HUES64 (cell line): Measurements from ENCODE around the gene CACNA2D3.

Experiments used
- H3K27ac ChIP-seq: 2 replicates; pipeline ENCODE4 v1.7.0; 2013; ENCODE audit warnings: low read depth, low read length, inconsistent platforms
- H3K27me3 ChIP-seq: 2 replicates; pipeline ENCODE4 v1.6.1; 2013; ENCODE audit warnings: mild to moderate bottlenecking, low read length; ENCODE audit not compliant: insufficient read depth
- H3K36me3 ChIP-seq: 2 replicates; pipeline ENCODE4 v1.6.1; 2013; ENCODE audit warnings: mild to moderate bottlenecking, low read length; ENCODE audit not compliant: insufficient read depth
- H3K4me1 ChIP-seq: 2 replicates; pipeline ENCODE4 v1.6.1; 2013; ENCODE audit warnings: mild to moderate bottlenecking, low read length, moderate library complexity; ENCODE audit not compliant: insufficient read depth
- H3K4me3 ChIP-seq: 2 replicates; pipeline ENCODE4 v1.5.1; 2013; ENCODE audit warnings: mild to moderate bottlenecking, low read length, moderate library complexity
- H3K9ac ChIP-seq: 2 replicates; pipeline ENCODE4 v1.6.1; 2013; ENCODE audit warnings: mild to moderate bottlenecking, low read depth, low read length
- H3K9me3 ChIP-seq: 2 replicates; pipeline ENCODE4 v1.6.1; 2013; ENCODE audit warnings: low read depth, low read length; ENCODE audit not compliant: insufficient read depth
- WGBS: fragments of 150-250, 120-280 bp; methylation state at CpG from one replicate; pipeline ENCODE4 v1.1.7; 2013; ENCODE audit warnings: missing lambda C conversion rate; 5-methylcytosine and 5-hydroxymethylcytosine counted together

Gene CACNA2D3

GRCh38 chr3:55059027-55059629 is 936.8 kb downstream of the CACNA2D3 start:
- Histone ChIP-seq H3K36me3 (no peaks in the 10 kb centered on the region), H3K27me3 (no peaks in the 10 kb centered on the region), H3K9me3 (peaks cover 8% of the 10 kb centered on the region; the same call in 1 of the 2 replicates), H3K4me1 (peaks cover 13% of the 10 kb centered on the region), H3K4me3 (no peak overlapping the region), H3K27ac (no peak overlapping the region), H3K9ac (no peak overlapping the region)
- 90% methylated on average over 5 of the region's 5 CpGs for WGBS

- no peaks in the 10 kb centered on the region for H3K27me3 ChIP-seq
- H3K9ac ChIP-seq, result no peak overlapping the region
- WGBS, result 94% methylated on average over 5 of the region's 5 CpGs
- H3K4me3 ChIP-seq, result no peak overlapping the region
- H3K4me1 ChIP-seq, result peaks cover 13% of the 10 kb centered on the region
- no peaks in the 10 kb centered on the region for H3K36me3 ChIP-seq
- H3K9me3 ChIP-seq, result no peaks in the 10 kb centered on the region
- H3K27ac ChIP-seq, result no peak overlapping the region
These were observed 938.8 kb downstream of the CACNA2D3 start for GRCh38 chr3:55060896-55061719.

GRCh38 chr3:55061720-55062034 is 939.3 kb downstream of the CACNA2D3 start:
- Histone ChIP-seq H3K36me3 (no peaks in the 10 kb centered on the region), H3K4me3 (no peak overlapping the region), H3K27me3 (no peaks in the 10 kb centered on the region), H3K27ac (no peak overlapping the region), H3K4me1 (peaks cover 13% of the 10 kb centered on the region), H3K9me3 (no peaks in the 10 kb centered on the region), H3K9ac (no peak overlapping the region)
- 83% methylated on average over 2 of the region's 2 CpGs for WGBS

GRCh38 chr3:55064164-55064563 is 941.8 kb downstream of the CACNA2D3 start:
- Histone ChIP-seq H3K27me3 (no peaks in the 10 kb centered on the region), H3K4me3 (no peak overlapping the region), H3K27ac (no peak overlapping the region), H3K4me1 (peaks cover 13% of the 10 kb centered on the region), H3K9me3 (no peaks in the 10 kb centered on the region), H3K36me3 (no peaks in the 10 kb centered on the region), H3K9ac (no peak overlapping the region)
- 86% methylated on average over 2 of the region's 2 CpGs for WGBS

- WGBS, result 86% methylated on average over 4 of the region's 4 CpGs
- H3K27me3 ChIP-seq, result no peaks in the 10 kb centered on the region
- H3K9ac ChIP-seq, result no peak overlapping the region
- no peaks in the 10 kb centered on the region for H3K9me3 ChIP-seq
- H3K4me3 ChIP-seq, result no peak overlapping the region
- H3K36me3 ChIP-seq, result no peaks in the 10 kb centered on the region
- no peak overlapping the region for H3K27ac ChIP-seq
- peaks cover 13% of the 10 kb centered on the region for H3K4me1 ChIP-seq
These were observed 943.0 kb downstream of the CACNA2D3 start for GRCh38 chr3:55065331-55065730.

GRCh38 chr3:55066551-55067047 is 944.2 kb downstream of the CACNA2D3 start:
- Histone ChIP-seq H3K4me3 (no peak overlapping the region), H3K9me3 (no peaks in the 10 kb centered on the region), H3K27me3 (no peaks in the 10 kb centered on the region), H3K4me1 (peaks cover 8% of the 10 kb centered on the region), H3K9ac (no peak overlapping the region), H3K36me3 (no peaks in the 10 kb centered on the region), H3K27ac (no peak overlapping the region)
- 88% methylated on average over 9 of the region's 9 CpGs for WGBS

GRCh38 chr3:55069950-55070349 is 947.6 kb downstream of the CACNA2D3 start:
- Histone ChIP-seq H3K4me1 (no peaks in the 10 kb centered on the region; the same call in 1 of the 2 replicates), H3K9me3 (no peaks in the 10 kb centered on the region), H3K4me3 (no peak overlapping the region), H3K27ac (no peak overlapping the region), H3K9ac (no peak overlapping the region), H3K27me3 (no peaks in the 10 kb centered on the region), H3K36me3 (no peaks in the 10 kb centered on the region)

- H3K4me1 ChIP-seq, result no peaks in the 10 kb centered on the region
- H3K9me3 ChIP-seq, result no peaks in the 10 kb centered on the region
- no peaks in the 10 kb centered on the region for H3K27me3 ChIP-seq
- H3K4me3 ChIP-seq, result no peak overlapping the region
- no peak overlapping the region for H3K9ac ChIP-seq
- H3K27ac ChIP-seq, result no peak overlapping the region
- H3K36me3 ChIP-seq, result no peaks in the 10 kb centered on the region
- WGBS, result 96% methylated on average over 3 of the region's 4 CpGs
These were observed 952.4 kb downstream of the CACNA2D3 start for GRCh38 chr3:55074796-55075195.

GRCh38 chr3:55075846-55076245 is 953.5 kb downstream of the CACNA2D3 start:
- no peak overlapping the region for H3K9ac ChIP-seq
- H3K4me1 ChIP-seq, result no peaks in the 10 kb centered on the region
- no peak overlapping the region for H3K4me3 ChIP-seq
- H3K27me3 ChIP-seq, result no peaks in the 10 kb centered on the region
- 92% methylated on average over 5 of the region's 6 CpGs for WGBS
- no peaks in the 10 kb centered on the region for H3K9me3 ChIP-seq
- H3K27ac ChIP-seq, result no peak overlapping the region
- no peaks in the 10 kb centered on the region for H3K36me3 ChIP-seq

GRCh38 chr3:55077726-55078125 is 955.4 kb downstream of the CACNA2D3 start:
- H3K27me3 ChIP-seq, result no peaks in the 10 kb centered on the region
- H3K4me3 ChIP-seq, result no peak overlapping the region
- no peaks in the 10 kb centered on the region for H3K36me3 ChIP-seq
- H3K4me1 ChIP-seq, result no peaks in the 10 kb centered on the region
- H3K9ac ChIP-seq, result no peak overlapping the region
- H3K9me3 ChIP-seq, result no peaks in the 10 kb centered on the region
- no peak overlapping the region for H3K27ac ChIP-seq
- WGBS, result 91% methylated on average over 7 of the region's 7 CpGs

GRCh38 chr3:55078876-55079275 is 956.5 kb downstream of the CACNA2D3 start:
- H3K9me3 ChIP-seq, result no peaks in the 10 kb centered on the region
- H3K4me3 ChIP-seq, result no peak overlapping the region
- no peaks in the 10 kb centered on the region for H3K27me3 ChIP-seq
- no peaks in the 10 kb centered on the region for H3K4me1 ChIP-seq
- 83% methylated on average over 7 of the region's 7 CpGs for WGBS
- no peak overlapping the region for H3K27ac ChIP-seq
- no peaks in the 10 kb centered on the region for H3K36me3 ChIP-seq
- H3K9ac ChIP-seq, result no peak overlapping the region
